Panc1 (cell line): Measurements from ENCODE around the gene COL6A2.

Source experiments
- POLR2AphosphoS5 ChIP-seq: IDR thresholded peaks from 2 replicates; pipeline ENCODE4 v1.6.1; 2012; ENCODE audit warnings: mild to moderate bottlenecking, low read depth, low read length, moderate library complexity
- SIN3A ChIP-seq: IDR thresholded peaks from 2 replicates; pipeline ENCODE4 v1.6.1; 2012; ENCODE audit warnings: low read depth, mild to moderate bottlenecking, low read length, moderate library complexity, borderline replicate concordance; ENCODE audit not compliant: insufficient read depth
- TCF7L2 ChIP-seq: IDR thresholded peaks from 2 replicates; pipeline ENCODE4 v1.6.1; 2011; ENCODE audit warnings: mild to moderate bottlenecking, low read depth, low read length, inconsistent platforms
- TF ChIP-seq, protein P1 (sequence below): fragments of 450-650 bp; IDR thresholded peaks from 2 replicates; pipeline ENCODE4 v1.5.1; 2017; ENCODE audit warnings: mild to moderate bottlenecking

DNA sequence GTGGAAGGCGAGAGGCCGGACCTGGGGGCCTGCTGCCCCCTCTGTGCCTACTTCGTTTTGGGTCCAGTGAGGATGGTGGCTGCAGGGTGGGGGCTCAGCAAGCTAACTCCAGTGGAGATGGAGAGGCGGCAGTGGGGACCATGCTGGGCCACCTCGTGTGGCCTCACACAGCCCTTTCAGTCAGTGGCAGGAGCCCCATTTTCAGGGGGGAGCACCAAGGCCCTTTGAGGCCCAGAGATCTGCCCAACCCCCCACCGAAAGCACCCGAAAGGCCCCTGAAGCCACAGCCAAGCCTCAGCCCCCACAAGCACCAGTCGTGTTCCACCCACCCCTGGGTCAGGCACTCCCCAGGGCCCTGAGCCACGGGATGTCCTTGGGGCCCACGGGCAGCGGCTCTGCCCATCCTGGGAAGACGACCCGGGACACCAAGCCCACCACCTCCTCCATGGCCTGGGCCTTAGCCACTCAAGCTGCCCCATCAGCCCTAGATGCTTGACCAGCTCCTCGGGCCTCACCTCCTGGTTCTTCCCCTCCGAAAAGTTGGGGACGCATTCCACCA lies 57.1 kb downstream of the COL6A2 start:
- TF ChIP-seq TCF7L2 (no peak), POLR2AphosphoS5 (no peak), SIN3A (no peak)
- TF ChIP-seq, protein P1, sequence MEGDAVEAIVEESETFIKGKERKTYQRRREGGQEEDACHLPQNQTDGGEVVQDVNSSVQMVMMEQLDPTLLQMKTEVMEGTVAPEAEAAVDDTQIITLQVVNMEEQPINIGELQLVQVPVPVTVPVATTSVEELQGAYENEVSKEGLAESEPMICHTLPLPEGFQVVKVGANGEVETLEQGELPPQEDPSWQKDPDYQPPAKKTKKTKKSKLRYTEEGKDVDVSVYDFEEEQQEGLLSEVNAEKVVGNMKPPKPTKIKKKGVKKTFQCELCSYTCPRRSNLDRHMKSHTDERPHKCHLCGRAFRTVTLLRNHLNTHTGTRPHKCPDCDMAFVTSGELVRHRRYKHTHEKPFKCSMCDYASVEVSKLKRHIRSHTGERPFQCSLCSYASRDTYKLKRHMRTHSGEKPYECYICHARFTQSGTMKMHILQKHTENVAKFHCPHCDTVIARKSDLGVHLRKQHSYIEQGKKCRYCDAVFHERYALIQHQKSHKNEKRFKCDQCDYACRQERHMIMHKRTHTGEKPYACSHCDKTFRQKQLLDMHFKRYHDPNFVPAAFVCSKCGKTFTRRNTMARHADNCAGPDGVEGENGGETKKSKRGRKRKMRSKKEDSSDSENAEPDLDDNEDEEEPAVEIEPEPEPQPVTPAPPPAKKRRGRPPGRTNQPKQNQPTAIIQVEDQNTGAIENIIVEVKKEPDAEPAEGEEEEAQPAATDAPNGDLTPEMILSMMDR = no peak
